Endothelial cell of umbilical vein (primary cell): ENCODE measurements around the gene TBC1D4.

Experiments used
- CTCF ChIP-seq, 2 donors: IDR thresholded peaks; 1 replicate in 1 of 2; 2 replicates in 1 of 2; pipeline ENCODE4 v1.5.1; 2011; ENCODE audit warnings: low read length in 2 of 2, mild to moderate bottlenecking in 2 of 2, moderate library complexity in 2 of 2, control low read depth in 1 of 2, inconsistent platforms in 1 of 2, low read depth in 1 of 2; ENCODE audit not compliant: insufficient read depth in 1 of 2; ENCODE audit errors: extremely low read depth in 1 of 2
- POLR2A ChIP-seq: IDR thresholded peaks from 2 replicates; pipeline ENCODE4 v1.6.1; 2012; ENCODE audit warnings: low read depth, mild to moderate bottlenecking, control low read depth, low read length

- TF ChIP-seq CTCF (IDR thresholded peaks at IDR 0.05; ENCODE audit: extremely low read depth in 1 of 2, insufficient read depth in 1 of 2, low read depth in 1 of 2, low read length in 2 of 2) (no peak), POLR2A (no peak)
Measured at GRCh38 chr13:75422028-75422427, 59.9 kb downstream of the TBC1D4 start.
